Measurements from ENCODE around the gene HILPDA. TPM values are rescaled to one million over a fixed set of nuclear protein-coding genes. Genes with fewer than 3 reads are reported as not detected.

Gene HILPDA
- 7.8 and 12.1 TPM in 2 replicates for total RNA-seq

GRCh38 chr7:128455543-128456254 lies at the start of gene HILPDA:
HILPDA (plus strand) TSS chr7:128455878; CDS start chr7:128457269, 1,391 bp downstream.

DNA sequence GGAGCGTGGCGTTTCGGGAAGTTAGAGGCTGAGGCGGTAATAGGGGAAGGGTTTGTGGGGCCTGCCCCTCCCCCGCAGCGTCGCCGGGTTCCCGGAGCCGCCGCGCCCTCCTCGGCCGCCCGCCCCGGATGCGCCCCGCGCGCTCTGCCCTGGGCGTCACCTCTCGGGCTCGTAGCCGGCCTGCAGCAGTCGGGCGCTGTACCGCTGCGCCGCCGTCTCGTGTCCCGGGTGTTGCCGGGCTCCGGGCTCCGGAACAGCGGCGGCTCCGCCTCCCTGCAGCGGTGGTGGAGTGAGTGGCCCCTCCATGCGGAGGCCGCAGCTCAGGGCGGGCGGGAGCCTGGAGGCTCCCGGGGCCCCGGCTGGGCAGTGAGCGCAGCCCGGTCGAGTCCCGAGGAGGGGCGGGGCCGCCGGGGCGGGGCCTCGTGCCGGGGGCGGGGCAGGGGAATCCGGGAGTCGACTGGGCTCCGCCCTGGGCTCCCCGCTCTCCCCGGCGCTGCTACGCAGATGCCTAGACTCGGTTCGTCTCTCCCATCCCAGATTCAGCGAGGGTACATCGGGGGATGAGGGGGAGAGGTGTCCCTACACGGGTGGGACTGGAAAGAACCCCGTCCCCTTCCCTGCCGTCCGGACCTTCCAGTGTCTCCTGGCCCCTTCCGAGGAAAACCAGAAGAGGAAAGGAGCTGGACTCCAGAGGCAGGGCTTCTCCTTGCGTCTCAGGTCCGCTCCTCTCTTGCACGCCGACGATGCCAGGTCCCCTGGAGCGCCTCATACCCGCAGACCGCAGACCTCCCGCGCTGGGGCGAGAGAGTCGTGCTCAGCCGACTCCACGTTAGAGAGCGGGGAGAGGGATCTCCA lies 45.9 kb upstream of the HILPDA start, which contains the start of gene IMPDH1:
IMPDH1 (minus strand) TSS at position 387 of the 855 bp plus-strand sequence; CDS start at position 306, 81 bp downstream.

GRCh38 chr7:128476402-128477335 lies 21.0 kb downstream of the HILPDA start, which contains the start of gene METTL2B:
METTL2B (plus strand) TSS chr7:128476748; CDS start chr7:128476766, 18 bp downstream.

Other genes starting within 250 kb of the HILPDA start
- not detected in 2 replicates for gene LEP, start 214.6 kb upstream of the HILPDA start, total RNA-seq
- gene RBM28, start 112.0 kb upstream of the HILPDA start, total RNA-seq, result 14.4 TPM in 2 replicates
- not detected in 2 replicates for gene PRRT4, start 94.2 kb upstream of the HILPDA start, total RNA-seq
- gene IMPDH1, start 45.9 kb upstream of the HILPDA start, total RNA-seq, result 101 and 126 TPM in 2 replicates
- gene METTL2B, start 20.9 kb downstream of the HILPDA start, total RNA-seq, result 38.1 and 40.6 TPM in 2 replicates
- not detected in 2 replicates for gene GARIN1A, start 216.4 kb downstream of the HILPDA start, total RNA-seq